ENCODE results near the gene CFI. TPM values are rescaled to one million over a fixed set of nuclear protein-coding genes. Genes with fewer than 3 reads are reported as not detected.

The CFI gene
- total and polyA plus RNA-seq, 2 experiments from 2014 or later, result 112 to 163 TPM

DNA sequence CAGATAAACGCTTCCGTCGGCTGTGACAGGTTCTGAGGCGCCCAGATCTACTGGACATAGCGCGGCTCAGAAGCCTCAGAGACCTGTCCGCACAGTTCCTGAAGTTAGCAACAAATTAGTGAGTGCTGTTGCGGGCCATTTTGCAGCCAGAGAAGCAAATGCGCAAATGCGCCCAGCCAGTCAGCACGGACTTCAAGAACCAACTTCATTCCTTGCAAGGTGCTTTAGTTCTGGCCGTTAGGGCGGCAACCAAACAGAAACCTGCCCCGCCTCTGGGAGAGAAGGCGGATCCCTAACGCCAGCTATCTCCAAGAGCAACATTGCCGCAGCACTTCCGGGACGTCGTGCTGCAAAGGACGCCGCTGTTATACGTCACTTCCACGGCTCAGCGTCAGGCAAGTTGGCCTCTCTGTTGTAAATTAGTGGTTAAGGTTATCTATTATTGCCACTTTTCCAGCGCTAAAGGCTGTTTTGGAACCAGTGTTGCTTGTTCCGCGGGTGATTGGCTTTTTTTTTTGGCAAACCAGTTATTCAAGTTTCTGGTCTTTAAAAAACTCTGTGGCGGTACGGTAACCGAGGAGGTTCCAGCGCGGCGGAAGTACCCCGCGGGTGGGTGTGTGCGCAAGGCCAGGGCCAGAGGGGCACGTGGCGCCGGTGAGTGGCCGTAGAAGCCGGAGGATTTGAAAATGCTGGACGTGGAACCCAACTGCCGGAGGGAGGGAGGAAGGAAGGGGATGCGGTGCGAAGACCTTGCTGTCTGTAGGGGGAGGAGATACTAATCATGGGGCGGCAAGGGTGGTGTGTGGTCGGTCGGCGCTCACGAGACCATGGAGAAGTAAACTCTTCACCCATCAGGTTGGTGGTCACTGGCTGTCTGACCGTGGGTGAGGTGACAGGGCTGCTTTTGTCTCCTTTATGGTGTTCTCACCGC, 13.6 kb upstream of the CFI start, which contains the start of gene GAR1:
GAR1 (plus strand) TSS at position 612 of the 931 bp plus-strand sequence. CDS start 403 bp downstream, outside the sequence.
- H2AFZ ChIP-seq, result peak within 1 kb of the TSS; percentile 76
- peak; percentile 95 for DNase-seq (ENCODE audit: low spot score)
- no peaks in the 10 kb centered on the region for H3K9me2 ChIP-seq (replicated peaks; ENCODE audit: insufficient read depth)
- WGBS (ENCODE audit: low lambda C conversion rate, missing lambda C conversion rate), result under 1% methylated on average over 52 of the region's 53 CpGs
- TF ChIP-seq, protein P1, sequence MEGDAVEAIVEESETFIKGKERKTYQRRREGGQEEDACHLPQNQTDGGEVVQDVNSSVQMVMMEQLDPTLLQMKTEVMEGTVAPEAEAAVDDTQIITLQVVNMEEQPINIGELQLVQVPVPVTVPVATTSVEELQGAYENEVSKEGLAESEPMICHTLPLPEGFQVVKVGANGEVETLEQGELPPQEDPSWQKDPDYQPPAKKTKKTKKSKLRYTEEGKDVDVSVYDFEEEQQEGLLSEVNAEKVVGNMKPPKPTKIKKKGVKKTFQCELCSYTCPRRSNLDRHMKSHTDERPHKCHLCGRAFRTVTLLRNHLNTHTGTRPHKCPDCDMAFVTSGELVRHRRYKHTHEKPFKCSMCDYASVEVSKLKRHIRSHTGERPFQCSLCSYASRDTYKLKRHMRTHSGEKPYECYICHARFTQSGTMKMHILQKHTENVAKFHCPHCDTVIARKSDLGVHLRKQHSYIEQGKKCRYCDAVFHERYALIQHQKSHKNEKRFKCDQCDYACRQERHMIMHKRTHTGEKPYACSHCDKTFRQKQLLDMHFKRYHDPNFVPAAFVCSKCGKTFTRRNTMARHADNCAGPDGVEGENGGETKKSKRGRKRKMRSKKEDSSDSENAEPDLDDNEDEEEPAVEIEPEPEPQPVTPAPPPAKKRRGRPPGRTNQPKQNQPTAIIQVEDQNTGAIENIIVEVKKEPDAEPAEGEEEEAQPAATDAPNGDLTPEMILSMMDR (IDR thresholded peaks at IDR 0.05; ENCODE audit: poor library complexity), result no peak
- TF ChIP-seq EZH2 (IDR thresholded peaks at IDR 0.05; ENCODE audit: borderline replicate concordance) (no peak), EZH2phosphoT487 (IDR thresholded peaks at IDR 0.05; ENCODE audit: low read depth, severe bottlenecking, unreplicated experiment) (no peak)
- peak within 1 kb of the TSS; percentile 80 for H3K4me2 ChIP-seq
- H3K4me3 ChIP-seq, result peak within 1 kb of the TSS; percentile 41
- no peaks in the 10 kb centered on the region for H3K36me3 ChIP-seq (replicated peaks; ENCODE audit: insufficient read depth, low read depth)
- peaks cover 4% of the 10 kb centered on the region for H4K20me1 ChIP-seq (ENCODE audit: insufficient read depth, poor library complexity, severe bottlenecking)
- H3K9me3 ChIP-seq (ENCODE audit: low read depth), result no peaks in the 10 kb centered on the region
- peak within 1 kb of the TSS; percentile 94 for H3K27ac ChIP-seq
- H3K79me2 ChIP-seq, result peaks cover 40% of the 10 kb centered on the region
- no peaks in the 10 kb centered on the region for H3K27me3 ChIP-seq
- peaks cover 11% of the 10 kb centered on the region for H3K4me1 ChIP-seq (ENCODE audit: insufficient read depth)

- Histone ChIP-seq H3K9me3 (ENCODE audit: low read depth) (no peaks in the 10 kb centered on the region), H3K9me2 (replicated peaks; ENCODE audit: insufficient read depth) (no peaks in the 10 kb centered on the region), H3K4me2 (no peak overlapping the region), H3K79me2 (peaks cover 10% of the 10 kb centered on the region), H3K36me3 (replicated peaks; ENCODE audit: insufficient read depth, low read depth) (no peaks in the 10 kb centered on the region), H3K4me1 (ENCODE audit: insufficient read depth) (peaks cover 5% of the 10 kb centered on the region), H3K27ac (no peak overlapping the region), H3K4me3 (no peak overlapping the region), H4K20me1 (ENCODE audit: insufficient read depth, poor library complexity, severe bottlenecking) (no peaks in the 10 kb centered on the region), H2AFZ (no peak overlapping the region), H3K27me3 (no peaks in the 10 kb centered on the region)
- no peak for DNase-seq (ENCODE audit: low spot score)
- 89% methylated on average over 3 of the region's 3 CpGs for WGBS (ENCODE audit: low lambda C conversion rate, missing lambda C conversion rate)
- TF ChIP-seq, protein P1 (IDR thresholded peaks at IDR 0.05; ENCODE audit: poor library complexity), result no peak
- TF ChIP-seq EZH2 (IDR thresholded peaks at IDR 0.05; ENCODE audit: borderline replicate concordance) (no peak), EZH2phosphoT487 (IDR thresholded peaks at IDR 0.05; ENCODE audit: low read depth, severe bottlenecking, unreplicated experiment) (no peak)
Measured at GRCh38 chr4:109811707-109812106, 9.9 kb upstream of the CFI start.

GRCh38 chr4:109810552-109811387, 9.0 kb upstream of the CFI start:
- Histone ChIP-seq H3K27ac (peak overlapping the region; percentile 26), H3K9me3 (ENCODE audit: low read depth) (no peaks in the 10 kb centered on the region), H3K36me3 (replicated peaks; ENCODE audit: insufficient read depth, low read depth) (no peaks in the 10 kb centered on the region), H3K9me2 (replicated peaks; ENCODE audit: insufficient read depth) (no peaks in the 10 kb centered on the region), H3K4me2 (no peak overlapping the region), H3K79me2 (peaks cover 1% of the 10 kb centered on the region), H3K27me3 (no peaks in the 10 kb centered on the region), H4K20me1 (ENCODE audit: insufficient read depth, poor library complexity, severe bottlenecking) (no peaks in the 10 kb centered on the region), H3K4me1 (ENCODE audit: insufficient read depth) (no peaks in the 10 kb centered on the region), H2AFZ (no peak overlapping the region), H3K4me3 (no peak overlapping the region)
- DNase-seq (ENCODE audit: low spot score), result no peak
- WGBS (ENCODE audit: low lambda C conversion rate, missing lambda C conversion rate), result 67% methylated on average over 11 of the region's 11 CpGs
- no peak for TF ChIP-seq EZH2phosphoT487 (IDR thresholded peaks at IDR 0.05; ENCODE audit: low read depth, severe bottlenecking, unreplicated experiment)
- TF ChIP-seq EZH2 (IDR thresholded peaks at IDR 0.05; ENCODE audit: borderline replicate concordance), result no peak
- TF ChIP-seq, protein P1 (IDR thresholded peaks at IDR 0.05; ENCODE audit: poor library complexity), result no peak

All from hepatocyte (in vitro differentiated cells).